K562 (cell line): ENCODE results near the gene HS6ST1. TPM values are rescaled to one million over a fixed set of nuclear protein-coding genes. Genes with fewer than 3 reads are reported as not detected.
A peak's percentile ranks its signal among the peaks of the same experiment; 100 is the strongest.

ENCODE experiments used
- ATAC-seq: fragments of 200-7000 bp; cut with Tn5 transposase; 3 replicates; pipeline ENCODE4 v1.9.1; 2020; ENCODE audit warnings: moderate library complexity
- BruUV-seq: library from RNA; stranded (reverse); fragments of 400-500 nt; replicated peaks from 2 replicates; lab custom pipeline; 2021; lab: Mats Ljungman, UMichigan
- CTCF ChIA-PET: fragments of 300-600 bp; formaldehyde crosslinking; extraction: SDS; loops from one replicate; lab custom pipeline; 2021; ENCODE audit warnings: low intra/inter-chr PET ratio; lab: Yijun Ruan, JAX
- POLR2A ChIA-PET: fragments of 300-600, 350-650 bp; sonication (Branson Sonifier 250); formaldehyde crosslinking; extraction: SDS; loops from one replicate; lab custom pipeline; 2021; ENCODE audit warnings: antibody characterized with exemption, inconsistent platforms; lab: Yijun Ruan, JAX
- DNase-seq, 4 experiments: peaks; one replicate each; pipeline versions ENCODE4 v3.0.0 to v3.0.0-alpha.2; 2011 to 2018; ENCODE audit warnings: low spot score in 3 of 4, mixed read lengths in 3 of 4; ENCODE audit errors: extremely low read depth in 1 of 4
- FAIRE-seq: peaks from 2 replicates; lab custom pipeline; 2011; peaks lifted over from hg19 to GRCh38; lab: Jason Lieb, UNC
- H2AFZ ChIP-seq: 2 replicates; pipeline ENCODE4 v1.6.0; 2011; ENCODE audit warnings: low read depth, low read length, control low read depth, inconsistent platforms
- H3K27ac ChIP-seq: fragments of 200-600 bp; 3 replicates; pipeline ENCODE4 v1.8.0; 2011; ENCODE audit warnings: low read depth, mild to moderate bottlenecking, control low read depth, inconsistent platforms, low read length, moderate library complexity, mixed read lengths; ENCODE audit errors: extremely low read depth
- H3K27me3 ChIP-seq, 2 experiments: fragments of 300-600 bp in 1 of 2; 2 replicates in 1 of 2; 3 replicates in 1 of 2; pipeline versions ENCODE4 v1.6.0 to v1.8.0; 2011; ENCODE audit warnings: inconsistent platforms in 2 of 2, low read length in 2 of 2, mild to moderate bottlenecking in 1 of 2, mixed read lengths in 1 of 2, moderate library complexity in 1 of 2; ENCODE audit not compliant: control insufficient read depth in 2 of 2, insufficient read depth in 2 of 2
- H3K36me3 ChIP-seq: fragments of 300-600 bp; 3 replicates; pipeline ENCODE4 v1.8.0; 2011; ENCODE audit warnings: mild to moderate bottlenecking, low read length, inconsistent platforms; ENCODE audit not compliant: control insufficient read depth, insufficient read depth
- H3K4me1 ChIP-seq, 2 experiments: fragments of 200-600 bp in 1 of 2; replicated peaks in 1 of 2; 2 replicates in 1 of 2; 3 replicates in 1 of 2; pipeline versions ENCODE4 v1.5.1 to v1.8.0; 2011; ENCODE audit warnings: inconsistent platforms in 2 of 2, low read length in 2 of 2, mild to moderate bottlenecking in 1 of 2, mixed read lengths in 1 of 2, moderate library complexity in 1 of 2; ENCODE audit not compliant: control insufficient read depth in 2 of 2, insufficient read depth in 2 of 2
- H3K4me2 ChIP-seq: 2 replicates; pipeline ENCODE4 v1.6.1; 2011; ENCODE audit warnings: low read length, control low read depth, inconsistent platforms, mixed read lengths; ENCODE audit not compliant: insufficient read depth
- H3K4me3 ChIP-seq: fragments of 200-600 bp; sonication (generic), shearing (Covaris generic); 2 replicates; pipeline ENCODE4 v1.5.1; 2016; ENCODE audit warnings: control low read depth, inconsistent platforms
- H3K79me2 ChIP-seq: fragments of 200-600 bp; 3 replicates; pipeline ENCODE4 v1.8.0; 2011; ENCODE audit warnings: low read length, inconsistent platforms; ENCODE audit not compliant: control insufficient read depth, insufficient read depth
- H3K9ac ChIP-seq, 2 experiments: 2 replicates each; pipeline versions ENCODE4 v1.6.0 to v1.6.1; 2011; ENCODE audit warnings: low read depth in 2 of 2, low read length in 2 of 2, control low read depth in 1 of 2, inconsistent platforms in 1 of 2, mild to moderate bottlenecking in 1 of 2, mixed read lengths in 1 of 2; ENCODE audit not compliant: insufficient read depth in 1 of 2
- H3K9me1 ChIP-seq: one replicate; pipeline ENCODE4 v1.6.0; 2011; ENCODE audit warnings: inconsistent platforms, mild to moderate bottlenecking, low read length, moderate library complexity; ENCODE audit not compliant: control insufficient read depth, insufficient read depth
- H3K9me3 ChIP-seq: replicated peaks from 2 replicates; pipeline ENCODE4 v1.5.1; 2011; ENCODE audit warnings: low read depth, low read length, inconsistent platforms; ENCODE audit not compliant: control insufficient read depth, insufficient read depth
- H4K20me1 ChIP-seq: replicated peaks from 2 replicates; pipeline ENCODE4 v1.6.1; 2011; ENCODE audit warnings: low read length, inconsistent platforms, mixed read lengths; ENCODE audit not compliant: control insufficient read depth, insufficient read depth
- JUN ChIP-seq, 2 experiments: sonication (generic) in 1 of 2; formaldehyde crosslinking in 1 of 2; IDR thresholded peaks; 2 replicates each; pipeline versions ENCODE4 v1.6.1 to v1.8.0; 2012 to 2022; ENCODE audit warnings: borderline replicate concordance in 2 of 2, mild to moderate bottlenecking in 2 of 2, improper control_type of control experiment in 1 of 2, low read depth in 1 of 2, low read length in 1 of 2, missing genetic modification reagents in 1 of 2
- L3MBTL2 ChIP-seq: fragments of 450-650 bp; IDR thresholded peaks from 2 replicates; pipeline ENCODE4 v1.6.1; 2016; ENCODE audit warnings: mild to moderate bottlenecking, moderate library complexity
- PCBP2 ChIP-seq: fragments of 200-400 bp; formaldehyde crosslinking; IDR thresholded peaks from 2 replicates; pipeline ENCODE4 v1.6.1; 2018; ENCODE audit warnings: low read length, low read depth, mild to moderate bottlenecking, moderate library complexity; ENCODE audit not compliant: poor library complexity, severe bottlenecking
- PTTG1 ChIP-seq: fragments of 450-650 bp; IDR thresholded peaks from 2 replicates; pipeline ENCODE4 v1.6.1; 2016; ENCODE audit warnings: low read depth, mild to moderate bottlenecking, missing genetic modification characterization, missing compliant biosample characterization
- RB1 ChIP-seq: fragments of 450-650 bp; IDR thresholded peaks from 2 replicates; pipeline ENCODE4 v1.6.1; 2017; ENCODE audit warnings: low read depth, mild to moderate bottlenecking
- RUNX1 ChIP-seq: sonication (generic); IDR thresholded peaks from 2 replicates; pipeline ENCODE4 v1.6.1; 2016; ENCODE audit warnings: antibody characterized with exemption, low read depth
- WGBS: fragments of 100-300 bp; shearing (Covaris generic); methylation state at CpG from one replicate; pipeline ENCODE4 v1.1.6; 2016; ENCODE audit warnings: low coverage, mixed read lengths; ENCODE audit not compliant: insufficient coverage; ENCODE audit errors: missing lambda C conversion rate; 5-methylcytosine and 5-hydroxymethylcytosine counted together
- in situ Hi-C: fragments of 300-500 bp; cut with MboI; formaldehyde crosslinking; loops from 4 replicates; pipeline ENCODE4 v1.15.0; 2018; ENCODE audit warnings: inconsistent platforms, mixed read lengths
- intact Hi-C: fragments of 100-400 bp; cut with micrococcal nuclease; formaldehyde crosslinking; loops from 2 replicates; pipeline ENCODE4 v1.14.2; 2022
- polyA plus RNA-seq, 8 experiments: library from polyadenylated mRNA; depleted of rRNA in 4 of 8; stranded (reverse) in 5 of 8; unstranded in 3 of 8; fragments of >200 nt; fragmentation: Nextera tagmentation in 2 of 8; fragmentation: Illumina TruSeq in 1 of 8; extraction: Ambion mirVana in 2 of 8; extraction: Trizol in 1 of 8; gene quantifications; 2 replicates each; pipeline versions ENCODE4 v1.2.1 to v1.2.3, GENCODE V29; 2011 to 2014; ENCODE audit warnings: inconsistent platforms in 1 of 8, missing spikeins in 1 of 8
- total RNA-seq, 7 experiments: library from RNA; depleted of rRNA in 6 of 7; stranded (reverse); fragments of >200 nt in 6 of 7; fragmentation: Illumina TruSeq in 2 of 7; extraction: Trizol in 2 of 7; gene quantifications; 2 replicates each; pipeline versions ENCODE4 v1.2.1 to v1.2.3, GENCODE V29; 2011 to 2021; ENCODE audit warnings: low replicate concordance in 1 of 7
- TF ChIP-seq, protein P1 (sequence below): fragments of 250-450 bp; sonication (Bioruptor Pico); IDR thresholded peaks from 2 replicates; pipeline ENCODE4 v1.8.0; 2021; ENCODE audit warnings: moderate library complexity, mild to moderate bottlenecking, inconsistent platforms
- TF ChIP-seq, protein P2 (sequence below): fragments of 450-650 bp; IDR thresholded peaks from 2 replicates; pipeline ENCODE4 v1.6.1; 2016; ENCODE audit warnings: mild to moderate bottlenecking, moderate library complexity
- TF ChIP-seq, protein P3 (sequence below): fragments of 450-650 bp; formaldehyde crosslinking; IDR thresholded peaks from 2 replicates; pipeline ENCODE4 v1.4.0; 2020; ENCODE audit warnings: mild to moderate bottlenecking

Gene HS6ST1
- total and polyA plus RNA-seq, 9 of the 15 experiments (the other 6 are each of a cell fraction or from before 2014, with no cell fraction given) = 0.06 to 7.4 (median 3.8) TPM

DNA sequence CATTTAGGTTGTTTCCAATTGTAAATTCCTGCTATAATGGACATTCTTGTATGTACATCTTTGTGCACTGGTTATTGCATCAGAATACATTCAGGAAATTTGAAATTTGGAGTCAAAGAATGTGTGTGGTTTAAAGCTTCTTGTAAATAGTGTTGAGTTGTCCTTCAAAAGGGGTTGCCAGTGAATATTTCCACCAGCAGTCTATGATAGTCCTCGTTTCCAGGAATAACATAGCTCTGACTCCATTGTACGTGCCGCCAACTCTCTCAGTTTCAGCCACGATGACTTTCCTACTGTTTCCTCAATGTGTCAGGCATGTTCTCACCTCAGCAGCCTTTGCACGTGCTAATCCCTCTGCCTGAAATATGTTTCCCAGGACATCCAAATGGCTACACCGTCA, 10.9 kb upstream of the HS6ST1 start:
- BruUV-seq = no TSS peak
- Histone ChIP-seq H3K27me3 (peaks cover 0 to 22% of the 10 kb centered on the region in 2 experiments; a peak in 3 of 5 replicates), H3K9ac (no peak overlapping the region), H3K36me3 (no peaks in the 10 kb centered on the region), H3K4me1 (peaks cover 0 to 5% of the 10 kb centered on the region in 2 experiments; a peak in 1 of 5 replicates), H3K4me2 (no peak overlapping the region), H3K9me3 (peaks cover 2% of the 10 kb centered on the region; the same call in 1 of the 2 replicates), H3K27ac (no peak overlapping the region), H3K79me2 (no peaks in the 10 kb centered on the region), H3K9me1 (no peaks in the 10 kb centered on the region), H2AFZ (no peak overlapping the region), H3K4me3 (no peak overlapping the region), H4K20me1 (no peaks in the 10 kb centered on the region)
- ChIA-PET CTCF (no interaction called here), POLR2A (interaction anchor here (1.0 kb wide), 1 partner anchor 12 kb away, joined by 3 read pairs; no protein-coding TSS in a partner anchor)
- ATAC-seq = no peak
- in situ Hi-C loops = no loop called here
- no peak for DNase-seq
- WGBS = 5% methylated on average over 6 of the region's 6 CpGs
- intact Hi-C loops = loop anchor here (10.0 kb wide), 1 partner anchor 155 kb away; no protein-coding TSS in a partner anchor
- FAIRE-seq = no peak
- TF ChIP-seq PCBP2 (no peak), PTTG1 (tag) (no peak), RB1 (no peak), L3MBTL2 (peak; percentile 58; the same call in 1 of the 2 replicates), RUNX1 (no peak), JUN (IDR thresholded peaks at IDR 0.05; ENCODE audit: borderline replicate concordance, low read depth, low read length) (no peak), JUN (CRISPR knock-in tag; IDR thresholded peaks at IDR 0.05; ENCODE audit: borderline replicate concordance) (no peak)
- TF ChIP-seq, protein P1, sequence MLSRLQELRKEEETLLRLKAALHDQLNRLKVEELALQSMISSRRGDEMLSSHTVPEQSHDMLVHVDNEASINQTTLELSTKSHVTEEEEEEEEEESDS (CRISPR knock-in tag) = no peak
- TF ChIP-seq, protein P2, sequence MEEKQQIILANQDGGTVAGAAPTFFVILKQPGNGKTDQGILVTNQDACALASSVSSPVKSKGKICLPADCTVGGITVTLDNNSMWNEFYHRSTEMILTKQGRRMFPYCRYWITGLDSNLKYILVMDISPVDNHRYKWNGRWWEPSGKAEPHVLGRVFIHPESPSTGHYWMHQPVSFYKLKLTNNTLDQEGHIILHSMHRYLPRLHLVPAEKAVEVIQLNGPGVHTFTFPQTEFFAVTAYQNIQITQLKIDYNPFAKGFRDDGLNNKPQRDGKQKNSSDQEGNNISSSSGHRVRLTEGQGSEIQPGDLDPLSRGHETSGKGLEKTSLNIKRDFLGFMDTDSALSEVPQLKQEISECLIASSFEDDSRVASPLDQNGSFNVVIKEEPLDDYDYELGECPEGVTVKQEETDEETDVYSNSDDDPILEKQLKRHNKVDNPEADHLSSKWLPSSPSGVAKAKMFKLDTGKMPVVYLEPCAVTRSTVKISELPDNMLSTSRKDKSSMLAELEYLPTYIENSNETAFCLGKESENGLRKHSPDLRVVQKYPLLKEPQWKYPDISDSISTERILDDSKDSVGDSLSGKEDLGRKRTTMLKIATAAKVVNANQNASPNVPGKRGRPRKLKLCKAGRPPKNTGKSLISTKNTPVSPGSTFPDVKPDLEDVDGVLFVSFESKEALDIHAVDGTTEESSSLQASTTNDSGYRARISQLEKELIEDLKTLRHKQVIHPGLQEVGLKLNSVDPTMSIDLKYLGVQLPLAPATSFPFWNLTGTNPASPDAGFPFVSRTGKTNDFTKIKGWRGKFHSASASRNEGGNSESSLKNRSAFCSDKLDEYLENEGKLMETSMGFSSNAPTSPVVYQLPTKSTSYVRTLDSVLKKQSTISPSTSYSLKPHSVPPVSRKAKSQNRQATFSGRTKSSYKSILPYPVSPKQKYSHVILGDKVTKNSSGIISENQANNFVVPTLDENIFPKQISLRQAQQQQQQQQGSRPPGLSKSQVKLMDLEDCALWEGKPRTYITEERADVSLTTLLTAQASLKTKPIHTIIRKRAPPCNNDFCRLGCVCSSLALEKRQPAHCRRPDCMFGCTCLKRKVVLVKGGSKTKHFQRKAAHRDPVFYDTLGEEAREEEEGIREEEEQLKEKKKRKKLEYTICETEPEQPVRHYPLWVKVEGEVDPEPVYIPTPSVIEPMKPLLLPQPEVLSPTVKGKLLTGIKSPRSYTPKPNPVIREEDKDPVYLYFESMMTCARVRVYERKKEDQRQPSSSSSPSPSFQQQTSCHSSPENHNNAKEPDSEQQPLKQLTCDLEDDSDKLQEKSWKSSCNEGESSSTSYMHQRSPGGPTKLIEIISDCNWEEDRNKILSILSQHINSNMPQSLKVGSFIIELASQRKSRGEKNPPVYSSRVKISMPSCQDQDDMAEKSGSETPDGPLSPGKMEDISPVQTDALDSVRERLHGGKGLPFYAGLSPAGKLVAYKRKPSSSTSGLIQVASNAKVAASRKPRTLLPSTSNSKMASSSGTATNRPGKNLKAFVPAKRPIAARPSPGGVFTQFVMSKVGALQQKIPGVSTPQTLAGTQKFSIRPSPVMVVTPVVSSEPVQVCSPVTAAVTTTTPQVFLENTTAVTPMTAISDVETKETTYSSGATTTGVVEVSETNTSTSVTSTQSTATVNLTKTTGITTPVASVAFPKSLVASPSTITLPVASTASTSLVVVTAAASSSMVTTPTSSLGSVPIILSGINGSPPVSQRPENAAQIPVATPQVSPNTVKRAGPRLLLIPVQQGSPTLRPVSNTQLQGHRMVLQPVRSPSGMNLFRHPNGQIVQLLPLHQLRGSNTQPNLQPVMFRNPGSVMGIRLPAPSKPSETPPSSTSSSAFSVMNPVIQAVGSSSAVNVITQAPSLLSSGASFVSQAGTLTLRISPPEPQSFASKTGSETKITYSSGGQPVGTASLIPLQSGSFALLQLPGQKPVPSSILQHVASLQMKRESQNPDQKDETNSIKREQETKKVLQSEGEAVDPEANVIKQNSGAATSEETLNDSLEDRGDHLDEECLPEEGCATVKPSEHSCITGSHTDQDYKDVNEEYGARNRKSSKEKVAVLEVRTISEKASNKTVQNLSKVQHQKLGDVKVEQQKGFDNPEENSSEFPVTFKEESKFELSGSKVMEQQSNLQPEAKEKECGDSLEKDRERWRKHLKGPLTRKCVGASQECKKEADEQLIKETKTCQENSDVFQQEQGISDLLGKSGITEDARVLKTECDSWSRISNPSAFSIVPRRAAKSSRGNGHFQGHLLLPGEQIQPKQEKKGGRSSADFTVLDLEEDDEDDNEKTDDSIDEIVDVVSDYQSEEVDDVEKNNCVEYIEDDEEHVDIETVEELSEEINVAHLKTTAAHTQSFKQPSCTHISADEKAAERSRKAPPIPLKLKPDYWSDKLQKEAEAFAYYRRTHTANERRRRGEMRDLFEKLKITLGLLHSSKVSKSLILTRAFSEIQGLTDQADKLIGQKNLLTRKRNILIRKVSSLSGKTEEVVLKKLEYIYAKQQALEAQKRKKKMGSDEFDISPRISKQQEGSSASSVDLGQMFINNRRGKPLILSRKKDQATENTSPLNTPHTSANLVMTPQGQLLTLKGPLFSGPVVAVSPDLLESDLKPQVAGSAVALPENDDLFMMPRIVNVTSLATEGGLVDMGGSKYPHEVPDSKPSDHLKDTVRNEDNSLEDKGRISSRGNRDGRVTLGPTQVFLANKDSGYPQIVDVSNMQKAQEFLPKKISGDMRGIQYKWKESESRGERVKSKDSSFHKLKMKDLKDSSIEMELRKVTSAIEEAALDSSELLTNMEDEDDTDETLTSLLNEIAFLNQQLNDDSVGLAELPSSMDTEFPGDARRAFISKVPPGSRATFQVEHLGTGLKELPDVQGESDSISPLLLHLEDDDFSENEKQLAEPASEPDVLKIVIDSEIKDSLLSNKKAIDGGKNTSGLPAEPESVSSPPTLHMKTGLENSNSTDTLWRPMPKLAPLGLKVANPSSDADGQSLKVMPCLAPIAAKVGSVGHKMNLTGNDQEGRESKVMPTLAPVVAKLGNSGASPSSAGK = 0 out of 2 replicates have a peak, but pooled peaks have one; percentile 12
- TF ChIP-seq, protein P3, sequence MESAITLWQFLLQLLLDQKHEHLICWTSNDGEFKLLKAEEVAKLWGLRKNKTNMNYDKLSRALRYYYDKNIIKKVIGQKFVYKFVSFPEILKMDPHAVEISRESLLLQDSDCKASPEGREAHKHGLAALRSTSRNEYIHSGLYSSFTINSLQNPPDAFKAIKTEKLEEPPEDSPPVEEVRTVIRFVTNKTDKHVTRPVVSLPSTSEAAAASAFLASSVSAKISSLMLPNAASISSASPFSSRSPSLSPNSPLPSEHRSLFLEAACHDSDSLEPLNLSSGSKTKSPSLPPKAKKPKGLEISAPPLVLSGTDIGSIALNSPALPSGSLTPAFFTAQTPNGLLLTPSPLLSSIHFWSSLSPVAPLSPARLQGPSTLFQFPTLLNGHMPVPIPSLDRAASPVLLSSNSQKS (CRISPR knock-in tag) = no peak
